Keratinocyte (primary cell): ENCODE results near the gene TBC1D19.

ENCODE experiments used
- EZH2 ChIP-seq: IDR thresholded peaks from one replicate; pipeline ENCODE4 v1.6.1; 2012; ENCODE audit warnings: inconsistent platforms, mild to moderate bottlenecking, low read length, moderate library complexity
- TF ChIP-seq, protein P1 (sequence below), 3 experiments: IDR thresholded peaks in 1 of 3; conservative IDR thresholded peaks in 1 of 3; optimal IDR thresholded peaks in 1 of 3; 2 replicates in 2 of 3; 3 replicates in 1 of 3; pipeline versions ENCODE3 to v1.5.1; 2011; ENCODE audit warnings: low read length in 3 of 3, mild to moderate bottlenecking in 3 of 3, moderate library complexity in 2 of 3, control low read depth in 1 of 3, inconsistent platforms in 1 of 3; ENCODE audit not compliant: insufficient read depth in 2 of 3; ENCODE audit errors: extremely low read depth in 1 of 3

DNA sequence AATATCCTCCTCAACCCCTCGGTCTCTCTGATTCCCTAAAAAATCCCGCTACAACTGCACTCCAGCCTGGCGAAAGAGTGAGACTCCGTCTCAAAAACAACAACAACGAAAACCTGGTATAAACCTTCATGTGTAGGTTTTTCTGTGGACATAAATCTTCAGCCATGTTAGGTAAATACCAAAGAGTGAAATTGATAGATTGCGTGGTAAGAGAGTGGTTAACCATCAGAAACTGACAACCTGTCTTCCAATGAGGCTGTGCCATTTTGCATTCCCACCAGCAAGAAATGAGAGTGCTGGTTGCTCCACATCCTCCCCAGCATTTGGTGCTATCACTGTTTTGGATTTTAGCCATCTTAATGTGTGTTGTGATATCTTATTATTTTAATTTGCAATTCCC lies 10.9 kb downstream of the TBC1D19 start:
- TF ChIP-seq, protein P1, sequence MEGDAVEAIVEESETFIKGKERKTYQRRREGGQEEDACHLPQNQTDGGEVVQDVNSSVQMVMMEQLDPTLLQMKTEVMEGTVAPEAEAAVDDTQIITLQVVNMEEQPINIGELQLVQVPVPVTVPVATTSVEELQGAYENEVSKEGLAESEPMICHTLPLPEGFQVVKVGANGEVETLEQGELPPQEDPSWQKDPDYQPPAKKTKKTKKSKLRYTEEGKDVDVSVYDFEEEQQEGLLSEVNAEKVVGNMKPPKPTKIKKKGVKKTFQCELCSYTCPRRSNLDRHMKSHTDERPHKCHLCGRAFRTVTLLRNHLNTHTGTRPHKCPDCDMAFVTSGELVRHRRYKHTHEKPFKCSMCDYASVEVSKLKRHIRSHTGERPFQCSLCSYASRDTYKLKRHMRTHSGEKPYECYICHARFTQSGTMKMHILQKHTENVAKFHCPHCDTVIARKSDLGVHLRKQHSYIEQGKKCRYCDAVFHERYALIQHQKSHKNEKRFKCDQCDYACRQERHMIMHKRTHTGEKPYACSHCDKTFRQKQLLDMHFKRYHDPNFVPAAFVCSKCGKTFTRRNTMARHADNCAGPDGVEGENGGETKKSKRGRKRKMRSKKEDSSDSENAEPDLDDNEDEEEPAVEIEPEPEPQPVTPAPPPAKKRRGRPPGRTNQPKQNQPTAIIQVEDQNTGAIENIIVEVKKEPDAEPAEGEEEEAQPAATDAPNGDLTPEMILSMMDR (optimal IDR thresholded peaks at IDR 0.05 in 1 of 3, IDR thresholded peaks at IDR 0.05 in 1 of 3, conservative IDR thresholded peaks at IDR 0.05 in 1 of 3; ENCODE audit: extremely low read depth in 1 of 3, insufficient read depth in 2 of 3, low read length in 3 of 3) = no peak
- TF ChIP-seq EZH2 = no peak
